HFF-Myc (cell line): ENCODE results near the gene FIZ1.
A peak's percentile ranks its signal among the peaks of the same experiment; 100 is the strongest.
"Not testable (repeated sequence)": the region's sequence is repeated elsewhere in the genome, so short reads cannot be mapped to it uniquely, and the experiment has no call there.

Source experiments
- DNase-seq: peaks from one replicate; pipeline ENCODE4 v3.0.0-alpha.2; 2011; ENCODE audit warnings: low read depth; ENCODE audit errors: extremely low read depth
- H3K4me3 ChIP-seq: replicated peaks from 2 replicates; pipeline ENCODE4 v1.5.1; 2011; ENCODE audit warnings: low read depth, mild to moderate bottlenecking, control low read depth, low read length
- TF ChIP-seq, protein P1 (sequence below): IDR thresholded peaks from 2 replicates; pipeline ENCODE4 v1.5.1; 2012; ENCODE audit warnings: mild to moderate bottlenecking, low read depth, low read length, control low read depth; ENCODE audit errors: missing control alignments

FIZ1 gene

DNA sequence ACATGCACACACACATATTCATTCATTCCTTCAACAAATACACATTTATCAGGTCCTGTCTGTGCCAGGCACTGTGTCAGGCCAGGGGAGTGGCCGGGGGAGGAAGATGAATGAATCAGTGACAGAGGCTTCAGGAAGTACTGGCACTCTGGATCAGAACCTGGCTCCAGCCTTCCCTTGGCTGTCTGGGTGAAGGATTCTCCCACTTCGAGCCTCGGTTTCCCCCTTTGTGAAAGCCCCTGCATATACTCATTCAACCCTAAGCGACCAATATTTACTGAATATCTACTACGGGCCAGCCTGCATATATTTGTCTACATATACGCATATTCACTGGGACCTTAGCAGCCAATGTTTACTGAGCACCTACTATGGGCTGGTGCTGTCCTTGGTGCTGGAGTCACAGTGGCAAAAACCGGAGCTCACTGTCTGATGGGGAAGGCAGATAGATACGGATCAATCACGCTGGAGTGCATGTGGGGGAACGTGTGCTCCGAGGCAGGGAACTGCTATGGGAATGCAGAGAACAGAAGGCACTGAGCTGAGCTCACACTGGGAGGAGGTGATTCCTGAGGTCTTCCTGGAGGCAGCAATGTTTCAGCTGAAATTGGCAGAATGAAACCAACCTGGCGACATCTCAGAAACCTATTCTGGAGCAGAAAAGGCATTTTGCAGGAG, 18.0 kb downstream of the FIZ1 start:
- no peak for DNase-seq
- TF ChIP-seq, protein P1, sequence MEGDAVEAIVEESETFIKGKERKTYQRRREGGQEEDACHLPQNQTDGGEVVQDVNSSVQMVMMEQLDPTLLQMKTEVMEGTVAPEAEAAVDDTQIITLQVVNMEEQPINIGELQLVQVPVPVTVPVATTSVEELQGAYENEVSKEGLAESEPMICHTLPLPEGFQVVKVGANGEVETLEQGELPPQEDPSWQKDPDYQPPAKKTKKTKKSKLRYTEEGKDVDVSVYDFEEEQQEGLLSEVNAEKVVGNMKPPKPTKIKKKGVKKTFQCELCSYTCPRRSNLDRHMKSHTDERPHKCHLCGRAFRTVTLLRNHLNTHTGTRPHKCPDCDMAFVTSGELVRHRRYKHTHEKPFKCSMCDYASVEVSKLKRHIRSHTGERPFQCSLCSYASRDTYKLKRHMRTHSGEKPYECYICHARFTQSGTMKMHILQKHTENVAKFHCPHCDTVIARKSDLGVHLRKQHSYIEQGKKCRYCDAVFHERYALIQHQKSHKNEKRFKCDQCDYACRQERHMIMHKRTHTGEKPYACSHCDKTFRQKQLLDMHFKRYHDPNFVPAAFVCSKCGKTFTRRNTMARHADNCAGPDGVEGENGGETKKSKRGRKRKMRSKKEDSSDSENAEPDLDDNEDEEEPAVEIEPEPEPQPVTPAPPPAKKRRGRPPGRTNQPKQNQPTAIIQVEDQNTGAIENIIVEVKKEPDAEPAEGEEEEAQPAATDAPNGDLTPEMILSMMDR = no peak
- peak overlapping the region; percentile 76 for H3K4me3 ChIP-seq

GRCh38 chr19:55580628-55581144, 18.6 kb downstream of the FIZ1 start, which contains the start of gene ZNF579:
Gene ZNF579 (minus strand): TSS chr19:55580848. CDS start chr19:55579639, 1,209 bp downstream.
- DNase-seq = peak; percentile 70
- TF ChIP-seq, protein P1 = no peak
- H3K4me3 ChIP-seq = peak within 1 kb of the TSS; percentile 76

DNA sequence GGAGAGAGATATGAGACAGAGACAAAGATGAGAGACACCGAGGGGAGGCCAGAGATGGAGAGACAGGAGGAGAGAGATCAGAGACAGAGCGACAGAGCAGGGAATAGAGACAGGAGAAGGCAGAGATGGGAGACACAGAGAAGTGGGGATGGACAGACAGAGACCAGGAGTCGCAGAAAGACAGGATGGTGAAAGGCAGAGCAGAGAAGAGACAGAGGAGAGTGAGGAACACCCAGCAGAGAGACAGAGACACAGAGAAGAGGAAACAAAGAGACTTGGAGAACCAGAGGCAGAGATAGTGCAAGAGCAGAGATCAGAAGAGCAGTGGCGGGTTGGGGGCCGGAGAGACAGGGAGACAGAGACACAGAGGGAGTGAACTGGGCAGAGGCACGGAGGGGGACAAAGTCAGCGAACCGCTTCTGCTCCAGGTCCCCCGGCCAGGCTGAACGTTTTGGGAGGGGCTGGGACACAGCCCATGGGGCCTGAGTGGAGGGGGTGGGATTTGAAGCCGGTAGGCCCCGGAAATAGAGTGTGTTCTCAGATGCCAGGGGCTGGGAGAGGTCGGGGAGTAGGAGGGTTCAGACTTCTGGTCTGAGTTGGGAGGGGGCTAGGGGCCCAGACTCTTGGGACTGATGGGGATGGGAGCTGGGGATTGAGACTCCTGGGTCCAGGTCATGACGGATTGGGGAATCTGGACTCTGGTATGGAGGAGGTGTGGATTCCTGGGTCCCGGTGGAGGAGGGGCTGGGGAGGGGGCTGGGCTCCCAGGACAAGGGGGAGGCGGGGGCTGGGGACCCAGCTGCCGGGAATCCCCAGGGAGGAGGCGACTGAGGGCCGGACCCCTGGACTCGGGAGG, 19.3 kb downstream of the FIZ1 start:
- peak overlapping the region; percentile 76 for H3K4me3 ChIP-seq
- TF ChIP-seq, protein P1 = no peak
- DNase-seq = no peak

DNA sequence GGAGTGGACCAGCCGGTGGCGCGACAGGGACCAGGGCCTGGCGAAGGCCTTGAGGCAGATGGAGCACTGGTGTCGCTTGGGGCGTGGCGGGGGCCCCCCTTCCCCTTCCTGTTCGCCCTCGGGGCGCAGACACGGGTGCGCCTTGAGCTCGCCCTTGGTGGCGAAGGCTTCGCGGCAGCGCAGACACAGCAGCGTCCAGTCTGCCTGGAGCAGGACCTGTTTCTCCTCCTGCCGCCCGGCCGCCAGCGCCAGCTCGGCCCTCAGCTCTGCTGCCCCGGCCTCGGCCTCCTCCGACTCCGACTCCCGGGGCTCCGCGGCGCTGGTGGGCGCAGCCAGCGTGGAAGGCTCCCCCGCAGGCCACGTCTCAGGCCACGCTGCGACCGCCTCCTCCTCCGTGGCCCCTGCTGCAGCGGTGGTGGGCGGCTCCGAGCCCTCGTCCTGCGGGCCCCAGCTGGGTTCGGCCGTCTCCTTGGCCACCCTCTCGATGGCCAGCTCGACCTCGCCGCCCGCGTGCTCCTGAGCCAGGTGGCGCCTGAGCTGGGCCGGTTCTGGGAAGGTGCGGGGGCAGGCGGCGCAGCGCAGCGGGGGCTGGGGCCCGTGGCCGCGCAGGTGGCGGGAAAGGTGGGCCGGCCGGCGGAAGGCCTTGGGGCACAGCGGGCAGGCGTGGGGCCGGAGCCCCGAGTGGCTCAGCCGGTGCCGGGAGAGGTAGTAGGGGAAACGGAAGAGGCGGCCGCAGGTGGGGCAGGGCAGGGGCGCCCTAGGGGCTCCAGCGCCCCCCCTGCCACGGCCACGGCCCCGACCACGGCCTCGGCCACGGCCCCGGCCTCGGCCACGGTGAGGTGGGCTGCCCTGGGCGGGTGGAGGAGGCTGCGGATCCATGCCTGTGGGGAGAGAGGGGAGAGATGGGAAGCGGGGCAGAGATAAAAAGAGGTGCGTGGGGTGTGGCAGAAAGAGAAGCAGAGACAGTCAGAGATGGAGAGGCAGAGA, 20.3 kb downstream of the FIZ1 start:
- TF ChIP-seq, protein P1 = no peak

DNA sequence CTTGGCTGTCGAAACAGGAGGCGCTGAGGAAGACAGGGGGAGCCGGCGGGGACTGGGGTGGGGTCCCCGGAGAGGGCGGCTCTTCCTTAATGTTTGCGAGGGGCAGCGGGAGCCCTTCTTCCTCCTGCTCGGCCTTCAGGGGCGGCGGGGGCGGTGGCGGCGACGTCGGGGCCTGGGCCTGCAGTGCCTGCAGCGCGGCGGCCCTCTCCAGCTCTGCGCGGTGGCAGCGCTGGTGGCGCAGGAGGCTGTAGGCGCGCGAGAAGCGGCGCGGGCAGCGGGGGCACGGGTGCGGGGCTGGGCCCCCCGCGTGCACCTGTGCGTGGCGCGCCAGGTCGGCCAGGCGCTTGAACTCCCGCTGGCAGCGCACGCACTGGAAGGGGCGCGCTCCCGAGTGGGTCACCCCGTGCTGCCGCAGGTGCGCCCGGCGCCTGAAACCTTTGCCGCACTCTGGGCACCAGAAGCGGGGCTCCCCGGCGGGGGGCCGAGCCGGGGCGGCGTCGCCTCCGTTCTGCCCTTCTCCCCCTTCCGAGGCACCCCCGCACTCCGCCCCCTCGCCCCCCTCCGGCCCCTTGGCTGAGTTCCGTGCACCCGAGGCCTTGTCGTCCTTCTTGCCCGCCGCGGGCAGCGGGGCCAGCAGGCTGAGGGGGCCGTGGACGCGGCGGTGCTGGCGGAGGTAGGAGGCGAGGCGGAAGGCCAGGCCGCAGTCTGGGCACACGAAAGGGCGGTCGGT, 21.1 kb downstream of the FIZ1 start:
- TF ChIP-seq, protein P1 = no peak
- DNase-seq = no peak
- H3K4me3 ChIP-seq = no peak overlapping the region

More for the DNA sequence above, 20.3 kb downstream of the FIZ1 start:
- H3K4me3 ChIP-seq = peak overlapping the region; percentile 76
- no peak for DNase-seq

GRCh38 chr19:55576746-55577145, 22.6 kb downstream of the FIZ1 start:
- no peak for DNase-seq
- TF ChIP-seq, protein P1 = no peak
- H3K4me3 ChIP-seq = no peak overlapping the region

GRCh38 chr19:55573929-55574328, 25.4 kb downstream of the FIZ1 start:
- H3K4me3 ChIP-seq, DNase-seq: not testable (repeated sequence)

DNA sequence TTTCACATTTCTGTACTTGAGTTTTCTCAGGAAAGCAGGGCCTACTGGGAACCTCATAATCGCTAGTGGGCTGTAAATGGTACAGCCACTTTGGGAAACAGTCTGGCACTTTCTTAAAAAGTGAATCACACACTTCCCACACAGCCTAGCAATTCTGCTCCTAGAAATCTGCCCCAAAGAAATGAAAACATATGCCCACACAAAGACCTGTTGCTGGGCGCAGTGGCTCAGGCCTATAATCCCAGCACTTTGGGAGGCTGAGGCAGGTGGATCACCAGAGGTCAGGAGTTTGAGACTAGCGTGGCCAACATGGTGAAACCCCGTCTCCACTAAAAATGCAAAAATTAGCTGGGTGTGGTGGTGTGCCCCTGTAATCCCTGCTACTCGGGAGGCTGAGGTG, 29.8 kb downstream of the FIZ1 start:
- not testable (repeated sequence) for DNase-seq, H3K4me3 ChIP-seq
